PFSK-1 (cell line): ENCODE measurements around the gene CDC42BPB.

ENCODE experiments used
- FOXP2 ChIP-seq: optimal IDR thresholded peaks from 2 replicates; pipeline ENCODE3; 2011; ENCODE audit warnings: borderline replicate concordance, control low read depth, inconsistent platforms; ENCODE audit not compliant: insufficient read depth; ENCODE audit errors: extremely low read length, extremely low read depth
- POLR2AphosphoS5 ChIP-seq: IDR thresholded peaks from 2 replicates; pipeline ENCODE4 v1.6.1; 2012; ENCODE audit warnings: low read depth, mild to moderate bottlenecking, control low read depth, low read length, moderate library complexity
- REST ChIP-seq, 2 experiments: IDR thresholded peaks; 2 replicates each; pipeline versions ENCODE4 v1.6.1 to v1.8.0; 2011 to 2012; ENCODE audit warnings: low read depth in 2 of 2, low read length in 2 of 2, control low read depth in 1 of 2, inconsistent platforms in 1 of 2, mild to moderate bottlenecking in 1 of 2, moderate library complexity in 1 of 2; ENCODE audit not compliant: insufficient read depth in 1 of 2
- SIN3A ChIP-seq: IDR thresholded peaks from 2 replicates; pipeline ENCODE4 v1.6.1; 2012; ENCODE audit warnings: mild to moderate bottlenecking, low read length, moderate library complexity, borderline replicate concordance; ENCODE audit not compliant: insufficient read depth
- TAF1 ChIP-seq: IDR thresholded peaks from 2 replicates; pipeline ENCODE4 v1.6.1; 2012; ENCODE audit warnings: low read length, control low read depth, borderline replicate concordance; ENCODE audit not compliant: insufficient read depth

Gene CDC42BPB

GRCh38 chr14:102891111-102891510, 166.2 kb downstream of the CDC42BPB start:
- no peak for TF ChIP-seq POLR2AphosphoS5
- TF ChIP-seq FOXP2, result no peak
- no peak for TF ChIP-seq SIN3A
- TF ChIP-seq TAF1, result no peak
- no peak for TF ChIP-seq REST (IDR thresholded peaks at IDR 0.05; ENCODE audit: insufficient read depth in 1 of 2, low read depth in 2 of 2, low read length in 2 of 2)

DNA sequence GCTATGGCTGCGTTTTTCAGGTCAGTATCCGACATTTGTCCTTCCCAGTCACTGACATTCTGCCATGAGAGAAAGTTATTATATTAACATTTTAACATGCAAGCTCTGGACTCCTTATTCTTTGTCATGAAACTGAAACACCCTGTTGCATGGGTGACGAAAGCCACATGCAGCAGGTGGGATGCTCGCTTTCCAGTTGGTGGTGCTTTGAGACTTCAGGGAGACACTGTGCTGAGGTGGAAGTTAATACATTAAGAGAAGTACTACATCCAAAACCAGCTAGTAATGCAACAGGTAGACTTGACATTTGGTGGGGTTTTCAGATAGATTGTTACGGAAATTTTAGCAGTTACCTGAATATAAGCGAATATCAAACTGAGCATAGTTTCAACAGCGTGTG, 167.7 kb downstream of the CDC42BPB start:
- TF ChIP-seq POLR2AphosphoS5 (no peak), TAF1 (no peak), FOXP2 (no peak), SIN3A (no peak)

DNA sequence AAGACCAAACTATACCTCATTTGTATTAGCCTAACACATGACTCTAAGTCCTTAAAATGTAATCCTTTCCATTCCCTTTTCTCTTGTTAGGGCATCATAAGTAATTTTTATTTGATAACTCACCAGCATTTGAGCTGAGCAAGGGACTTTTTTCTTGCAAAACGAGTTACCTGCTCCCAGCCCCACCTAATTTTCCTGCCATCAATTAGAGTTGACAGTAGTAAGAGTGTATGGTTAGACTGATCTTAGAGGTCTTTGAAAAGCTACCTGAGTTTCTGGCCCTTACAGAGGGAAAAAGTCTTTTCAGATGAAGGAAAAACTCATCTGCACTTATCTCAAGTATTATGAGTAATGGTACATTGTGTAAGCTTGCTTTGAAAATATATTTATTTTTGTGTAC, 168.6 kb downstream of the CDC42BPB start:
- no peak for TF ChIP-seq FOXP2
- no peak for TF ChIP-seq POLR2AphosphoS5
- TF ChIP-seq REST (IDR thresholded peaks at IDR 0.05; ENCODE audit: insufficient read depth in 1 of 2, low read depth in 2 of 2, low read length in 2 of 2), result no peak
- no peak for TF ChIP-seq TAF1
- TF ChIP-seq SIN3A, result no peak

- TF ChIP-seq POLR2AphosphoS5, result no peak
- no peak for TF ChIP-seq TAF1
- no peak for TF ChIP-seq FOXP2
- no peak for TF ChIP-seq SIN3A
- no peak for TF ChIP-seq REST (IDR thresholded peaks at IDR 0.05; ENCODE audit: insufficient read depth in 1 of 2, low read depth in 2 of 2, low read length in 2 of 2)
Observed at GRCh38 chr14:102885737-102886447, 171.5 kb downstream of the CDC42BPB start.

GRCh38 chr14:102883554-102883953, 173.8 kb downstream of the CDC42BPB start:
- TF ChIP-seq SIN3A (no peak), REST (IDR thresholded peaks at IDR 0.05; ENCODE audit: insufficient read depth in 1 of 2, low read depth in 2 of 2, low read length in 2 of 2) (no peak), FOXP2 (no peak), POLR2AphosphoS5 (no peak), TAF1 (no peak)
